Measurements from ENCODE around the gene ENOX1. TPM values are rescaled to one million over a fixed set of nuclear protein-coding genes. Genes with fewer than 3 reads are reported as not detected.

ENOX1 gene
- total RNA-seq, 1 donor from 2014 or later, result 8.7 TPM

GRCh38 chr13:43698758-43699157 is 88.0 kb downstream of the ENOX1 start:
- no peak for TF ChIP-seq CTCF (IDR thresholded peaks at IDR 0.05; ENCODE audit: partially characterized antibody, unreplicated experiment)
- Mint-ChIP-seq H3K36me3 (ENCODE audit: unreplicated experiment) (no peaks in the 10 kb centered on the region), H3K27me3 (ENCODE audit: unreplicated experiment) (no peaks in the 10 kb centered on the region), H3K9me3 (ENCODE audit: unreplicated experiment) (peaks cover 2% of the 10 kb centered on the region), H3K4me3 (ENCODE audit: unreplicated experiment) (no peak overlapping the region), H3K4me1 (ENCODE audit: low read depth, unreplicated experiment) (no peaks in the 10 kb centered on the region), H3K27ac (ENCODE audit: unreplicated experiment) (no peak overlapping the region)
- DNase-seq, result no peak

DNA sequence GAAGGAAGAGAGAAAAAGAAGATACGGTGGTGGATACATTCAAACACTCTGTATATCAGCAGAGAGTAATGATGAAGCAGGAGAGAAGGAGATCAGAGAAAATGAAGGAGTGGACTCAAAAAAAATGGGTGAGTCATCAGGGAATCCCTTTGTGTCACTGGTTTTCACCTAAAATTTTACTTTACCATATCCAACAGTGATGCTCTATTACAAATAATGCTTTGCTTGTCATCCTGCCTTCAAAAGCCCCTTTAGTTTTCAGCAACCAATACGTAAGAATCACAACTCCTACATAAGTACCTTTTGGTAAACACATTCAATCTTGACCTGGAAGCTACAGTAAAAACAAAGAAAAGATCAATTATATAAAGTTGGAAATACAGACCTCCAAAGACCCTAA is 88.8 kb downstream of the ENOX1 start:
- Mint-ChIP-seq H3K27me3 (ENCODE audit: unreplicated experiment) (no peaks in the 10 kb centered on the region), H3K4me1 (ENCODE audit: low read depth, unreplicated experiment) (no peaks in the 10 kb centered on the region), H3K9me3 (ENCODE audit: unreplicated experiment) (peaks cover 2% of the 10 kb centered on the region), H3K4me3 (ENCODE audit: unreplicated experiment) (no peak overlapping the region), H3K27ac (ENCODE audit: unreplicated experiment) (no peak overlapping the region), H3K36me3 (ENCODE audit: unreplicated experiment) (no peaks in the 10 kb centered on the region)
- TF ChIP-seq CTCF (IDR thresholded peaks at IDR 0.05; ENCODE audit: partially characterized antibody, unreplicated experiment), result no peak
- DNase-seq, result no peak

DNA sequence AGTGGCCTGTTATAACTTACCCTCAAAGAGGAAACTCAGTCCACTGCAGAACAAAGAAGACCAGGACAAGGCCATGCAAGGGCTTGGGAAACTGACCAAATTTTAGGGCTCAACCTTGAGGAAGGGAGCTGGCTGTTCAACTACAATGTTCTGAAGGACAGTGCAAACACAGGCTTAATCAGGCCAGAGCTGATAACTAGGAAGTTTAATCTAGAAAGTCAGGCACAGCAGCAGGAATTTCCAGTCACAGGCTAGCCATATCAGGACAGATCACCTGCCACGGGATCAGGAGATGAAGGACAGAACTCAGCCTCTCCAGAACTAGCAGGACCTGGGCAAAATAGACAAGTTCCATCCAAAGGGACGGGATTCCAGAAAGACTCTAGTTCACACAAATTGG is 89.4 kb downstream of the ENOX1 start:
- Mint-ChIP-seq H3K27me3 (ENCODE audit: unreplicated experiment) (no peaks in the 10 kb centered on the region), H3K4me1 (ENCODE audit: low read depth, unreplicated experiment) (no peaks in the 10 kb centered on the region), H3K36me3 (ENCODE audit: unreplicated experiment) (no peaks in the 10 kb centered on the region), H3K4me3 (ENCODE audit: unreplicated experiment) (no peak overlapping the region), H3K27ac (ENCODE audit: unreplicated experiment) (no peak overlapping the region), H3K9me3 (ENCODE audit: unreplicated experiment) (peaks cover 2% of the 10 kb centered on the region)
- no peak for TF ChIP-seq CTCF (IDR thresholded peaks at IDR 0.05; ENCODE audit: partially characterized antibody, unreplicated experiment)
- no peak for DNase-seq

DNA sequence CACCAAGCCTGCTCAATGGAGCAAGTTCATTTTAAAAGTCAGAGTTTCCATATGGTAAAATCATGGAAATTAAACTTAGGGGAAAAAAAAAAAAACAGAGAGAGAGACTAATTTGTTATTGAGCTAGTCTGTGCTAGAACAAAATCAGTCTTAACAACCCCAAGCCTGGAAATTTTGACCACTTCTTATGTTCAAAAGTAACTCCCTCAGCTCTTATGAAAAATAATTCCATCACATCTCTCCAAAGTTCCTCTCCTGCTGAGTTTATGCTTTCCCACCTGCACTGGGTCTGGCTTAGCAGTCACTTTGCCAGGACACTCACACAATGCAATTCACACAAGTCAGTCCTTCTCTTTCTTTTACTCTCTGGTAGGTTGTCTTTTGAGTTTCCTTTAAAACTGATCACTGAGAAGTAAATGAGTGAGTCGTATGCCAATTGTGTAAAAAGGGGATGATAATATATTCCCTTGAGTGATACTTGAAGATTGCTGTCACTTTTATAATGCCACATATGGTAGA is 92.6 kb downstream of the ENOX1 start:
- H3K27ac Mint-ChIP-seq (ENCODE audit: unreplicated experiment), result no peak overlapping the region
- H3K4me3 Mint-ChIP-seq (ENCODE audit: unreplicated experiment), result no peak overlapping the region
- no peak for DNase-seq
- H3K36me3 Mint-ChIP-seq (ENCODE audit: unreplicated experiment), result no peaks in the 10 kb centered on the region
- H3K4me1 Mint-ChIP-seq (ENCODE audit: low read depth, unreplicated experiment), result no peaks in the 10 kb centered on the region
- peaks cover 2% of the 10 kb centered on the region for H3K9me3 Mint-ChIP-seq (ENCODE audit: unreplicated experiment)
- no peaks in the 10 kb centered on the region for H3K27me3 Mint-ChIP-seq (ENCODE audit: unreplicated experiment)
- no peak for TF ChIP-seq CTCF (IDR thresholded peaks at IDR 0.05; ENCODE audit: partially characterized antibody, unreplicated experiment)

- Mint-ChIP-seq H3K27me3 (ENCODE audit: unreplicated experiment) (no peaks in the 10 kb centered on the region), H3K27ac (ENCODE audit: unreplicated experiment) (no peak overlapping the region), H3K9me3 (ENCODE audit: unreplicated experiment) (peaks cover 2% of the 10 kb centered on the region), H3K4me3 (ENCODE audit: unreplicated experiment) (no peak overlapping the region), H3K36me3 (ENCODE audit: unreplicated experiment) (no peaks in the 10 kb centered on the region), H3K4me1 (ENCODE audit: low read depth, unreplicated experiment) (no peaks in the 10 kb centered on the region)
- DNase-seq, result no peak
- no peak for TF ChIP-seq CTCF (IDR thresholded peaks at IDR 0.05; ENCODE audit: partially characterized antibody, unreplicated experiment)
Measured at GRCh38 chr13:43693639-43694038, 93.1 kb downstream of the ENOX1 start.
